Measurements from ENCODE around the gene LCP2.
"Not testable (repeated sequence)": the region's sequence is repeated elsewhere in the genome, so short reads cannot be mapped to it uniquely, and the experiment has no call there.

Gene LCP2

GRCh38 chr5:170270293-170271069 lies 27.1 kb downstream of the LCP2 start:
- peak; percentile 47 for DNase-seq

- DNase-seq: peak; percentile 56
These were observed 28.0 kb downstream of the LCP2 start for GRCh38 chr5:170269579-170269978.

GRCh38 chr5:170268884-170269283 lies 28.7 kb downstream of the LCP2 start:
- DNase-seq: no peak

- DNase-seq: no peak
These were observed 29.4 kb downstream of the LCP2 start for GRCh38 chr5:170268153-170268689.

- peak; percentile 89 for DNase-seq
These were observed 30.0 kb downstream of the LCP2 start for GRCh38 chr5:170267431-170268152.

DNA sequence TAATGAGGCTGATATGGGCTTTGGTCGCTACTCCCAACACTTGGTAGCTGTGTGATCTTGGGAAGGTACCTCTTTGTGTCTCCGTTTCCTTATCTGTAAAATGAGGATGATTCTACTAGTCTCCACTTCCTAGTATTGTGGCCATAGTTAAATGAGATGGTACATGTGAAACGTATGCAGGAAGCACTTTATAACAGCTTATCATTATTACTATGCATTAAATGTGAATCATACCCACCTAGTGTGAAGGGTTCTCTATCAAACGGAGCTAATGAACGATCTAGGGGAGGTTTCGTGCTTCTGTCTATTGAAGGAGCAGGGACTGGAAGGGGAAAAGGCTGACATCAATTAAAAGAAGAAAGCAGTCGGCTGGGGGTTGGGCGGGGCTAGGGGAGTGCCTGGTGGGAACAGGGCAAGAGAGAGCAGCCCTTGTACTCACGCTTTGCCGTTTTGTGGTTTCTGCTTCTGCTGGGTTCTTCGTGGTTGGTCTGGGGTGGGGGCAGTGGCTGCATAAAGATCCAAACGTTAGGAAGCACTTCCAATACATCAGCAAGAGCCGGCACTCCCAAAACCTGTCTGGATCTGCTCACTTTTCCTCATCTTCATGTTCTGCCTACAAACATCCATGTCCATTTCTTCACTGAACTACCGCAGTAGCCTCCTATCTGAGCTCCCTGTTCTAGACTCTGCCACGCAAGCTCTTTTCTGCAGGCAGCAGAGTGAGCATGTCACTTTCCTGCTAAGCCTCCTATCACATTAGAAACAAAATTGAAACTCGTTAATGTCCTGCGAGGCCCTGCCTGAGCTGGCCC lies 30.8 kb downstream of the LCP2 start:
- DNase-seq: peak; percentile 62

DNA sequence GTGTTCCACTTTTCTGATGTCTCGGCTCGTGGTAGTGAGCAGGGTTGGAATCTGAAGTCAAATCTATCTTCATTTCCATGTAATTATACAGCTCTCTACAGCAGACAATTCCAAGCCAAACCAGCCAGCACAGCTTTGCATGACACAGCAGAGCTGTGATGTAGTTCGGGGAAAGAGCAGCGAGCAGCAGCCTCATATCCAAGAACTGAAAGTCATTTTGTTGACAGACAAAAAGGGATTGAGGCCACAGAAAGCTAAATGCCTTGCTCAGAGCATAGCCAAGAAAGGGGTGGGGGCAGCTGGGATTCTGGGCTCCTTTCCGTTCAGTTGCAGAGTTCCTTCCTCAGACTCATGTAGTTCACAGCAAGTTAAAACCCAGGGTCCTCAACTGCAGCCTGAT lies 32.1 kb downstream of the LCP2 start:
- DNase-seq: no peak

DNA sequence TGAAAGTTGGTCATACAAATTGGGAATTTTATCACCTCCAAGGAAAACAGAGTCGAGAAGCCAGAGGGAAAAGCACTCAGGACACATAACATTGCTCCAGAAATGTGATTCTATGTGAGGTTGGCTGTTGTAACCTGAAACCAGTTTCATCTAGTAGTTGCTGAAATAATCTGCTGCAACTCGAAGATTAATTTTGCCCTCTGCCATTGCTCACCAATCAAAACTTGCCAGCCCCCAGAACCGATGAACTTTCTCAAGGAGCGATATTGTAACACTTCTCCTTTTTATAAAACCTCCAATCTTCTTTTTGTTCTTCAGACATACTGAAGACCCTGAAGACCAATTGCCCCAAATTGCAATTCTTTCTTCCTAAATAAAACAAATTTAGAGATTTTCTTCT lies 33.7 kb downstream of the LCP2 start:
- DNase-seq: no peak

- peak; percentile 77 for DNase-seq
These were observed 35.2 kb downstream of the LCP2 start for GRCh38 chr5:170262061-170263045.

GRCh38 chr5:170261528-170262043 lies 36.0 kb downstream of the LCP2 start:
- no peak for DNase-seq

- DNase-seq: no peak
These were observed 40.2 kb downstream of the LCP2 start for GRCh38 chr5:170257370-170257769.

DNA sequence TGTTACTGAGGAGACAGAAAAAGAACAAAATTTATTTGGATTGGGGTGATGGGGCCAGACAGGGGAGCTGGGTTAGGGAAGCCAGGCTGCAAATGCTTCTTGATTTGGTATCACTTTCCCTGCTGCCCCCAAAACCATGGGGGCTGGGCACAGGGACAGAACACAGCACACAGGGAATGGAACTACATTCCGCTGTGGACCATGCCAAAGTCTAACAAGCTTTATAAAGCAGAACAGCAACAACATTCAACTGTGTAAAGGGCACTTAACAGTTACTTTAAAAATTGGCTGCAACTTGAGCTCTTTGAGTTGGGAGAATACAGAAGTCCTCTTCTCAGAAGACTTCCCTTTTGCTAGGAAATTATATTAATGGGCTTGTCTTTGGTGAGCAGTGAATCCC lies 41.0 kb downstream of the LCP2 start:
- no peak for DNase-seq

DNA sequence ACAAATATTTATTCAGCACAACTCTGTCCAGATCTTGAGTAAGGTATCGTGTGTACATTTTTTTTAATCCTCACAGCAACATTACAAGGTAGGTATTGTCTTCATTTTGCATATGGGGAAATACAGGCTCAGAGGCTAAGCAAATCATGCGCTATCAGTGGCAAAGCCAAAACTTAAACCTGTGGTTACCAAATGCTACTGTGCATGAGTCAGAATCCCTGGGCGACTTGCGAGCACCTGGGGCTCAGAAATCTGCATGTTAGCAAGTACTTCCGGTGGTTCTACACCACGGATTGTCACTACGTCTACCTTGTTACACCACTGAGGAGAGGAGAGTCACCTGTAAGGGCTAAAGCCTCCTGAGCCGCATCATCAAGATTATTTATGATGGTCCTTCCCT lies 43.5 kb downstream of the LCP2 start:
- DNase-seq: peak; percentile 84

- no peak for DNase-seq
These were observed 44.7 kb downstream of the LCP2 start for GRCh38 chr5:170252720-170253350.

GRCh38 chr5:170252109-170252508 lies 45.5 kb downstream of the LCP2 start:
- no peak for DNase-seq

DNA sequence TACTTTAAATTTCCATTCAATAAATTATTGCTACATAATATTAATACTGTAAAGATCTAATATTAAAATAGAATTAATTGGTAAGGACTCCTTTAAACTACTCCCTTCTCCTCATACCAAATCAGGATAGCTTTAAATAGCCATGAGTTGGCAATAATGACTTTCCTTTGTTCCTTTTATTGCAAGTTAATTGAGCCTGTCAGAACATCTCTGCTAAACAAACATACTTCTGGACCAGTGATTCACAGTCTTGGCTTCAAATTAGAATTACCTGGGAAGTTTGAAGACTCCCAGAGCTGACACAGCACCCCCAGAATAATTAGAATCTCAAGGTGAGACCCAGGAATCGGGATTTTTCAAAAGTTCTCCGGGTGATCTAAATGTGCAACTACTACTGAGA lies 46.1 kb downstream of the LCP2 start:
- DNase-seq: no peak

GRCh38 chr5:170250810-170251317 lies 46.7 kb downstream of the LCP2 start:
- no peak for DNase-seq

DNA sequence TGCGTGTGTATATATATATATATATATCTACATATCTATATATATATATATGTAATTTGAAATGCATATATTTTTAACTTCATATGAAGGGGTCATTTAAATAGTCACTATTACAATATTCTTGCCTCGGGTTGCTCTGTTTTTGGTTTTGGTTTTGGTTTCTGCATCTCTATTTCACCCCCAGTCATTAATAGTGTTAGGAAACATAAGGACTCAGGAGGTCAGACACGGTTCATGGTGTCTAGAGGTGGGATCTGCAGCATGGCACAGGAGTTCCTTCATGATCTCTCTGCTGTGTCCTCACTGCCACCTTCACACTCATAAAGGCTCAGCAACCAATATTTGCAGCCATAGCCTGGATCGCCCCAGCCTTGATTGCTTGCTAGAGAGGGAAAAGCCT lies 48.2 kb downstream of the LCP2 start:
- no peak for DNase-seq

DNA sequence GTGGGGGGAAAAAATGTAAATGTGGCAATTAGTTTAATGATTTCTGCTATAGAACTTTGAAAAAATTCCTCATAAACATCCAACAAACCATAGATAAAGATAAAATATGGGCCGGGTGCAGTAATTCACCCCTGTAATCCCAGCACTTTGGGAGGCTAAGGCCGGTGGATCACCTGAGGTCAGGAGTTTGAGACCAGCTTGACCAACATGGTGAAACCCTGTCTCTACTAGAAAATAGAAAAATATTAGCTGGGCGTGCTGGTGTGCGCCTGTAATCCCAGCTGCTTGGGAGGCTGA lies 48.7 kb downstream of the LCP2 start:
- not testable (repeated sequence) for DNase-seq

DNA sequence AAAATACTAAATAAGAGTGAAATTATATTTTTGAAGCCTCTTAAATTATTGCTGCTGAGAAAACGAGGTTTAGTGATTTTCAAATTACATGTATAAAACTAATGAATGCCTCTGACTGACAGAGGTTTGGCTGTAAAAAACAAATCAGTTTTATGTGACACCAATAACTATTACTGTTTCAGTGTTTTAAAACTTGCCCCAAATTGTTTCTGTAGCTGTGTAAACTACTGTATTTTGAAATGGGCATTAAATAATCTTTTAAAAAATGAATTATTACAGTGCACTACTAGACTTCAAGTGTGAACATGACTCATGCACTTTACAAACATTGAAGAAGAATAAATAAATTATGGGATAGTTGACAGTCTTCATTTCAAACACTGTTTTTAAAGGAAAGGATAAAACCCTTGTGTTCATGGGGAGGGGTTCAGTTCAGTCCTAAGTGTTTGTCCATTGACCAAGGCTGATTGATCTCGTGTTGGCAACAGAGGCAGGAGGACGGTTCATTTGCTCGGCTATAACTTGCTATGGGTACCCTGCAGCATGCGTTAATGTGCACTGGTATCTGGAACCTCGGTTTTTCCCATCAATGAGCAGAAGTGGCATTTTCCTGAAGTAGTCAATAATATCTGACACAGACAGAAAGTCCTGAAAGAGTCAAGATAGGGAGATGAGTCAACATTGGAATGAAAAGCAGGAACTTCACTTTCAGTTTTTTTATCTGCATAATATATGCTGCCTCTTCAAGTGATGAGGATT lies 49.2 kb downstream of the LCP2 start:
- no peak for DNase-seq

DNA sequence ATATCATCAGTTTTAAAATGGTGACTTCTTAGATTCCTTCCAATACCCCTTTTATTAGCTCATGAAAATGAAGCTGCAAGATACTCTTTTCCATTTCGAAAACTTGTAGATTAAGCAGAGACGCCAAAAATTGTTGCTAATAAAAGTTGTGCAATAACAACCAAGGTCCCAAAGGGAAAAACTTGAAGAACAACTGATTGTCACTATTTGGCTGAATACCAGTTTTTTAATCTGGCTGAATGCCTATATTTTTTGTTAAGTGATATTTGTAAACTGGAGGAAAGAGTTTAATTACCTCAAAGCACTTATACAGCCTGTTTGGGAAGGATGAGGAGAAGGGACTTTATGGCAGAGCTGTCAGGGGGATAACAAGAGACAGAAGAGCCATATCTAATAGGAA lies 50.2 kb downstream of the LCP2 start:
- DNase-seq: no peak

All from CD4-positive, alpha-beta T cell treated with Interleukin-17A for 1 hour (primary cell).